ENCODE results near the gene FOLR3.
"Not testable (repeated sequence)": the region's sequence is repeated elsewhere in the genome, so short reads cannot be mapped to it uniquely, and the experiment has no call there.

Gene FOLR3

GRCh38 chr11:72135473-72135872, at the start of gene FOLR3:
FOLR3 (plus strand) TSS chr11:72135725; CDS start chr11:72135953, 228 bp downstream.
- DNase-seq, result not testable (repeated sequence)

GRCh38 chr11:72088076-72088808, 47.3 kb upstream of the FOLR3 start:
- DNase-seq, result no peak

DNA sequence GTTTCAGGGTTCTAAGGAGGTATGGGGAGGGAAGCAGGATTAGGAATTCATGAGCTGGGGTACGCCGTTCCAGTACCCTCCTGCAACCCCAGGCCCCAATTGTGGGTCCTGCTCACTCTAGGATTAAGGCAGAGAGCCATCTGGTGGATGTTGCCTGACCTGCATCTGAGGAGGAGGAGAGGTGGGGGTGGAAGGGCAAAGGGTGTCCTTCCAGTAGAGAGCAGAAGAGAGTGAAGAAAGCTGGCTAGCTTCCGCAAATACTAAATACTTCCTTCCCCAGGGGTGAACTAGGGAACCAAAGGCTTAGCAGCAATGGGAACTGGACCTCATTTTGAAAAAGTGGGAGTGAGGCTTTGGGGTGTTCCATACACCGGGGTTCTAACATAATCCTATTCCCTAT, 44.2 kb upstream of the FOLR3 start:
- peak; percentile 63 for DNase-seq

- no peak for DNase-seq
Measured at GRCh38 chr11:72098741-72099140, 36.8 kb upstream of the FOLR3 start.

- DNase-seq, result no peak
Measured at GRCh38 chr11:72100009-72100408, 35.5 kb upstream of the FOLR3 start.

DNA sequence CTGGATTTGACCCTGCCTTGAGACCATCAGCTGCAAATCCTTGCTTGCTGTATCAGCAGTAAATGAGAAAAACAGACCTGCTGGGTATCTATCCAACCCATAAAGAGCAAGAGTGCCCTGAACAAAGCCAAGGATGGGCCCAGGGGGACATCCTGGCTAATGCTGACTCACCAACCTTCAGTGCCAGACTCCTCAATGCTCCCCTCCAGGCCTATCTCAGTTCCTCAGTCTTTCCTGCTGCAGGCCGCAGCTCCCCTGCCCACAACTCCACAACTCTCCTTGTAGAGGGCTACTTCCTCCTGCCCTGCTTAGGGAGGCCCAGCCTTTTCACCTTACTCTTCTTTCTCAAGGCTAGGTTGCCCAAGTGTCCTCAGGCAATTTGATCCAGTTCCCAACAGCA, 35.1 kb upstream of the FOLR3 start:
- DNase-seq, result no peak

GRCh38 chr11:72102162-72102561, 33.4 kb upstream of the FOLR3 start:
- DNase-seq, result no peak

DNA sequence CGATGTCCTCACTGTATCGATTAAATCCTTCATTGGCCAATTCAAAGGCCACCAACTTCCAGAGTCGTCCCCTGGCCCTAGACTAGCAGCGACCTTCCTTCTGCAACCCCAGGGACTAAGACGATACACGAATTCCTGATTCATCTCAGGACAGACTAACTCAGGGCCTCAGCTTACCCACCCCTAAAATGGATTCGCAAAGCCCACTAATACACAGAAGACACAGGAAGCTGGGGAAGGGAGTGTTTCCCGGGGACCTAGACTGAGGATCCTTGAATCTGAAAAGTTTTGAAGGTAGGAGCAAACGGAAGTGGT, 32.9 kb upstream of the FOLR3 start:
- no peak for DNase-seq

DNA sequence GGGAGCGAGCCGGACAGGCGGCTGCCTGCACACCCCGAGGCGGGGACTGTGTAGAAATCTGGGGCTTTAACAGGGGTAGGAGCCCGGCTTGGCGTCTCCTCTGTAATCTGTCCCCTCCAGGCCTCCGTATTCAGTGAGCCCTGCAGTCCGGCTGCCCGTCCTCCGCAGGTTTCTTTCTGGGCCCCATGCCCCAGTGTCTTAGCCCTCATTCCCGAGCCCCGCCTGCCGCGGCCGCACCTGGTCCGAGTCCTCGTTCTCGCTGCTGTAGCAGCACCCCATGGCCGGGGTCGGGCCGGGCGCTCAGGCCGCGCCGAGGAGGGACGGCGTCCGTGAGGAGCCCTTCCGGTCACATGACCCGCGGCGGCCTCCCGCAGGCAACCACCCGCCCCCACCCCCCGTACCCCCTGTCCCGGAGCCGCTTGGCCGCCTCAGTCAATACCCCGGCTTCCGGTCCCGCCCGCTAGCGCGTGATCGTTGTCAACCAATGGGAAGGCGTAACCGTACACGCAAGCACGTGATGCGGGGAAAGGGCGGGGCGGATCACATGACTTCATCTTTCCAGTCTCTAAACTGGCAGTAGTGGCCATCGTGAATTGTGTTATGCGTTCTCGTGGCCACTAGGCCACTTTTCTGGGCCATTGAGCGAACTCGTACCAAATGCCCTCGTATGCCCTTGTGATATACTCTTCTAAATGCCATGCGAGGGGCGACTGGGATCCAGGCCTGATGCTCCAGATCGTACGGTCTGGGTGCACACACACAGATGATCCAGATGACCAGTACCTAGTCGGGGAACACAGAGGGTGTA, 32.4 kb upstream of the FOLR3 start, which contains the start of gene LAMTOR1:
Gene LAMTOR1 (minus strand): TSS at position 352 of the 808 bp plus-strand sequence. CDS start 73 bp downstream, at position 279.
- peak; percentile 99 for DNase-seq

DNA sequence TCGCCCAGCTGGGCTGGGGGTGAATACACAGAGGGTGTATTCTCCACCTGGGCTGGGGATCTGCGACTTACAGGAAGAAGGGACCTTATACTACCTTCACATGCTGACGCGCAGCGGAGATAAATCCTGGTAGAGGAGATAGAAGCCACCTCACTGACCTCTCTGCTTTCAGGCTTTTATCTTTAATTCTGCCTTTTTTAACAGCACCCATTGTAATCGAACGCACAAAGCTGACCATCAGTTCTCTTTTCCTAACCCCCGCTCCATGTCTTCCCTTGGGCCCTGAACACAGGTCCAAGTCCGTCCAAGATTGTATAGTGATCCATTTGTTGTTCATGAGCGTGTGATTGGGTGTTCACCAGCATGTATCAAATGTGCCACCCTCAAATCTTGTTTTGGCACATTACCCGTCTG, 31.8 kb upstream of the FOLR3 start:
- no peak for DNase-seq

- DNase-seq, result no peak
Measured at GRCh38 chr11:72105888-72106287, 29.6 kb upstream of the FOLR3 start, which contains the start of gene TOMT. TOMT (plus strand) TSS chr11:72105924; CDS start chr11:72105952, 28 bp downstream.

GRCh38 chr11:72111300-72112142, 24.0 kb upstream of the FOLR3 start:
- DNase-seq, result no peak

- peak; percentile 99 for DNase-seq
Measured at GRCh38 chr11:72112143-72112977, 23.2 kb upstream of the FOLR3 start, which contains the start of gene ANAPC15. ANAPC15 (minus strand) TSS chr11:72112695; CDS start chr11:72111276, 1,419 bp downstream.

- DNase-seq, result no peak
Measured at GRCh38 chr11:72112978-72113808, 22.3 kb upstream of the FOLR3 start.

DNA sequence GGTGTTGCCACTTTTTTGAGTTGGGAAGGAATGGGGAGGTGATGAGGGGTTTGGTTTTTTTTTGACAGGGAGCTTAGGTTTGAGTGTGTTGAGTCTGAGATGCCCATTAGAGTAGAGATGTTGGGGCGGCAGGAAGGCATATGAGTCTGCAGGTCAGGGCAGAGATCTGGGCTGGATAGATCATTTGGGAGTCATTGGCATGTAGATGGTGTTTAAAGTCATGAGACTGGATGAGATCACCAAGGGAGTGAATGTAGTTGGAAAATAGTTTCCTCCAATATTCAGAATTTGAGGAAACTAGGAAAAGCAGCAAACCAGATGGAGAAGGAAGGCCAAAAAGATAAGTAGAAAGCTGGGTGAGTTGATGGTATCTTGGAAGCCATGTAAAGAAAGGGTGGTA, 21.0 kb upstream of the FOLR3 start:
- no peak for DNase-seq

DNA sequence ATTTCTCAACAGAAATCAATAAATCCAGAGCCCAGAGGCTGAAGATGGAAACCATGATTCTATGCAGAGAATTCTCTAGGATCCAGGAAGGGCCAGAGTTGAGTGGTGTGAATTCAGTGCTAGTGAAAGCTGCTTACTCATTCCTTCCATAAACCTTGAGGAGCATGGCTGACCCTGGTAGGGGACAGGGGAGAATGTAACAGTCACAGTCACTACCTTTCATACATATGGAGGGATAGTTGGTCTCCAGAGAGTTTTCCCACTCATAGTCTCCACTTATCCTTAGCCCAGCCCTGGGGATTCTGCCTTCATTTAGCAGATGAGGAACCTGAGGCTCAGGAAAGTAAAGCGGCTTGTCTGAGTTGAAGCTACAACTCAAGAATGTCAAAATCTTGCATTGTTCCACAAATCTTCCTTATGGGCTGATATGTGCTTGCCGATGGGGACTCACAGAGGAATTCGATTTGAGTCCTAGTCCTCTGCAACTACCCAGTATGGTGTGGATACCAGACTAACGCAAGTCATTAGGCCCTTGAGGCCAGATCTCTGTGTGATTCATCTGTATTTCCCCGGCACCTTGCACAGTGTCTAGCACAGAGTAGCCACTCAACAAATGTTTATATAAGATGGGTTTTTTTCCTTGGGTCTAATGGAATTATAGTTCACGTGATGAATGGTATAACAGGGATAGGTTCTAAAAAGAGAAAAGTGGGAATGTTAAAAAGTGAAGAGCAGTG, 19.3 kb upstream of the FOLR3 start:
- no peak for DNase-seq

GRCh38 chr11:72119198-72119597, 16.3 kb upstream of the FOLR3 start:
- no peak for DNase-seq

GRCh38 chr11:72120930-72121329, 14.6 kb upstream of the FOLR3 start:
- DNase-seq, result no peak

DNA sequence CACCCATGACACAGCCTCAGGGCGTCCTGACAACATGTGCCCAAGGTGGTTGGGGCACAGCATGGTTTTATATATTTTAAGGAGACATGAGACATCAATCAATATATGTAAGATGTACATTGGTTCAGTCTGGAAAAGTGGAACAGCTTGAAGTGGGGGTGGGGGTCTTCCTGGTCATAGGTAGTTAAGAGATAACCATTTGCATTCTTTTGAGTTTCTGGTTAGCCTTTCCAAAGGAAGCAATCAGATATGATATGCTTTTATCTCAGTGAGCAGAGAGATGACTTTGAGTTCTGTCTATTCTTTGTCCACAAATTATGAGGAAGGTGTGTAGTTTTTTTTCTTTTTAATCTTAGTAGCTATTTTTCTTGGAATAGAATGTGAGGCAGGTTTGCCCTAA, 12.9 kb upstream of the FOLR3 start:
- no peak for DNase-seq

GRCh38 chr11:72123117-72123653, 12.3 kb upstream of the FOLR3 start:
- no peak for DNase-seq

All from stimulated activated CD4-positive, alpha-beta T cell treated with anti-CD3 and anti-CD28 coated beads, Interleukin-1b, Interleukin-23, amount 100 ng/mL, for 48 hours (primary cell).